ENCODE results near the gene NPTN.

NPTN gene

GRCh38 chr15:73541479-73541878 lies 91.7 kb downstream of the NPTN start:
- H3K4me3 ChIP-seq (ENCODE audit: low read depth, low read length): no peak overlapping the region
- no peak for DNase-seq (ENCODE audit: low read depth)
- TF ChIP-seq POLR2A (IDR thresholded peaks at IDR 0.05; ENCODE audit: extremely low read depth, insufficient read length): no peak
- TF ChIP-seq CTCF (IDR thresholded peaks at IDR 0.05; ENCODE audit: low read depth, low read length): no peak
- TF ChIP-seq, protein P1, sequence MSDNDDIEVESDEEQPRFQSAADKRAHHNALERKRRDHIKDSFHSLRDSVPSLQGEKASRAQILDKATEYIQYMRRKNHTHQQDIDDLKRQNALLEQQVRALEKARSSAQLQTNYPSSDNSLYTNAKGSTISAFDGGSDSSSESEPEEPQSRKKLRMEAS (IDR thresholded peaks at IDR 0.05; ENCODE audit: low read depth, low read length): no peak
- no peak for TF ChIP-seq MYC (IDR thresholded peaks at IDR 0.05; ENCODE audit: low read depth, low read length)

DNA sequence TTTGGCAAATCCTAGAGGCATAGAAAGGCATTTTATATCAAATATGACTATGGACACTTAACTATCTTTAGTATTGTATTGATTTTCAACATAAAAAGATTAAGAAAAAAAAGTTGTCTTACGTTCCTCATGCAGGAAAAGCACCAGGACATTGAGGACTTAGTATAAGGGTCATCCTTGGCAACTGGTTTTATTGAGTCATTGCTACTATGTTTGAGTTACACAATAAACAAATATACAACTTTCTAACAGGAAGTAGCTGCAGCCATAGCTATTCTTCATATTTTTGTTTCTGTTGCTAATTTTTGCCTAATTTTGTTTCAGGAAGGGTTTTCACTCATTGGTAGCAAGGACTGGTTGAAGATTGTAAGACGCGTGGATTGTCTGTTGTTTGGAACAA lies 93.0 kb downstream of the NPTN start:
- no peak for TF ChIP-seq CTCF (IDR thresholded peaks at IDR 0.05; ENCODE audit: low read depth, low read length)
- TF ChIP-seq POLR2A (IDR thresholded peaks at IDR 0.05; ENCODE audit: extremely low read depth, insufficient read length): no peak
- TF ChIP-seq, protein P1 (IDR thresholded peaks at IDR 0.05; ENCODE audit: low read depth, low read length): no peak
- TF ChIP-seq MYC (IDR thresholded peaks at IDR 0.05; ENCODE audit: low read depth, low read length): no peak
- DNase-seq (ENCODE audit: low read depth): no peak

GRCh38 chr15:73539212-73540128 lies 93.7 kb downstream of the NPTN start:
- DNase-seq (ENCODE audit: low read depth): no peak
- no peak overlapping the region for H3K4me3 ChIP-seq (ENCODE audit: low read depth, low read length)
- TF ChIP-seq POLR2A (IDR thresholded peaks at IDR 0.05; ENCODE audit: extremely low read depth, insufficient read length): no peak
- TF ChIP-seq, protein P1 (IDR thresholded peaks at IDR 0.05; ENCODE audit: low read depth, low read length): no peak
- TF ChIP-seq MYC (IDR thresholded peaks at IDR 0.05; ENCODE audit: low read depth, low read length): no peak
- no peak for TF ChIP-seq CTCF (IDR thresholded peaks at IDR 0.05; ENCODE audit: low read depth, low read length)

More for the DNA sequence above, 93.0 kb downstream of the NPTN start:
- no peak overlapping the region for H3K4me3 ChIP-seq (ENCODE audit: low read depth, low read length)

DNA sequence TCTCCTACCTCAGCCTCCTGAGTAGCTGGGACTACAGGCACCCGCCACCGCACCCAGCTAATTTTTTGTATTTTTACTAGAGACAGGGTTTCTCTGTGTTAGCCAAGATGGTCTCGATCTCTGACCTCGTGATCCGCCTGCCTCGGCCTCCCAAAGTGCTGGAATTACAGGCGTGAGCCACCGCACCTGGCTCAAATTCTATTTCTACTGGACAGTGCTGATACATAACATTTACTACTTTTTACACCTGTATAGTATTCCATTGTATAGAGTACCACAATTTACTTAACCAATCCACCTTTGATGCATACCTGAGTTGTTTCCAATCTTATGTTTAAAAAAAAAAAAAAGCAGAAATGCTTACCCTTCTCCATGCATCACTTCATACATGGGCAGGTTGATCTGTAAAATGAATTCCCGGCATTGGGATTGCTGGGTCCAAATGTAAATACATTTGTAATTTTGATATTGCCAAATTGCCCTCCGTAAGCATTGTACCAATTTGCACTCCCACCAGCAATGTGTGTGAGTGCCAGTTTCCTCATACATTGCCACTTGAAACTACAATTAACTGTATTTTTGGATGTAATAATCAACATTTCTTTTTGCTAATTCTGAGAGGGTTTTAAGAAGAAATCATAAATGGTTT lies 94.5 kb downstream of the NPTN start:
- TF ChIP-seq POLR2A (IDR thresholded peaks at IDR 0.05; ENCODE audit: extremely low read depth, insufficient read length) (no peak), MYC (IDR thresholded peaks at IDR 0.05; ENCODE audit: low read depth, low read length) (no peak), CTCF (IDR thresholded peaks at IDR 0.05; ENCODE audit: low read depth, low read length) (no peak)
- TF ChIP-seq, protein P1 (IDR thresholded peaks at IDR 0.05; ENCODE audit: low read depth, low read length): no peak
- H3K4me3 ChIP-seq (ENCODE audit: low read depth, low read length): no peak overlapping the region

GRCh38 chr15:73538123-73538522 lies 95.1 kb downstream of the NPTN start:
- no peak overlapping the region for H3K4me3 ChIP-seq (ENCODE audit: low read depth, low read length)
- DNase-seq (ENCODE audit: low read depth): no peak
- TF ChIP-seq CTCF (IDR thresholded peaks at IDR 0.05; ENCODE audit: low read depth, low read length) (no peak), MYC (IDR thresholded peaks at IDR 0.05; ENCODE audit: low read depth, low read length) (no peak), POLR2A (IDR thresholded peaks at IDR 0.05; ENCODE audit: extremely low read depth, insufficient read length) (no peak)
- TF ChIP-seq, protein P1 (IDR thresholded peaks at IDR 0.05; ENCODE audit: low read depth, low read length): no peak

More for the DNA sequence above, 94.5 kb downstream of the NPTN start:
- DNase-seq (ENCODE audit: low read depth): no peak

All from NB4 (cell line).